ENCODE data around the gene LRFN2.

The LRFN2 gene

GRCh38 chr6:40380271-40380670 is 206.9 kb downstream of the LRFN2 start:
- TF ChIP-seq, protein P1, sequence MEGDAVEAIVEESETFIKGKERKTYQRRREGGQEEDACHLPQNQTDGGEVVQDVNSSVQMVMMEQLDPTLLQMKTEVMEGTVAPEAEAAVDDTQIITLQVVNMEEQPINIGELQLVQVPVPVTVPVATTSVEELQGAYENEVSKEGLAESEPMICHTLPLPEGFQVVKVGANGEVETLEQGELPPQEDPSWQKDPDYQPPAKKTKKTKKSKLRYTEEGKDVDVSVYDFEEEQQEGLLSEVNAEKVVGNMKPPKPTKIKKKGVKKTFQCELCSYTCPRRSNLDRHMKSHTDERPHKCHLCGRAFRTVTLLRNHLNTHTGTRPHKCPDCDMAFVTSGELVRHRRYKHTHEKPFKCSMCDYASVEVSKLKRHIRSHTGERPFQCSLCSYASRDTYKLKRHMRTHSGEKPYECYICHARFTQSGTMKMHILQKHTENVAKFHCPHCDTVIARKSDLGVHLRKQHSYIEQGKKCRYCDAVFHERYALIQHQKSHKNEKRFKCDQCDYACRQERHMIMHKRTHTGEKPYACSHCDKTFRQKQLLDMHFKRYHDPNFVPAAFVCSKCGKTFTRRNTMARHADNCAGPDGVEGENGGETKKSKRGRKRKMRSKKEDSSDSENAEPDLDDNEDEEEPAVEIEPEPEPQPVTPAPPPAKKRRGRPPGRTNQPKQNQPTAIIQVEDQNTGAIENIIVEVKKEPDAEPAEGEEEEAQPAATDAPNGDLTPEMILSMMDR (conservative IDR thresholded peaks at IDR 0.05) = no peak
- H3K27ac ChIP-seq = no peak overlapping the region

DNA sequence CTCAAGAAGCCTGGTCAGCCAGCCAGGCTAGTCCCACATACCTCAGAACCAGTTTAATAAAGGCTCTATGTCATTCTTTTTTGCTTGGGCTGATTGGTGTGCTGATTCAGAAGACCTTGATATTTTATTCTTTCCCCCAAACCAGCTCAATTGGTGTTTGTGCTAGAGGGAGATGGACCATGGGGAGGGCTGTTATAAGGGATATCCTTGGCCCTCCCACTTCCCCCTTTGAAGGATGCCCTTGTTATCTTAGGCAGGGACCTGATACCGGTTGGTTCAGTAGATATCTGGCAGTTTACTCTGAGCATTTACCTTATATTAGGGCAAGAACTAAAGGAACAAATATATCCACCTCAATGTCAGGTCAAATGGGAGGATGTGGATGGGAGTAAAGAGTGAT is 207.4 kb downstream of the LRFN2 start:
- no peak overlapping the region for H3K27ac ChIP-seq
- TF ChIP-seq, protein P1 (conservative IDR thresholded peaks at IDR 0.05) = no peak

- H3K27ac ChIP-seq = no peak overlapping the region
- TF ChIP-seq, protein P1 (conservative IDR thresholded peaks at IDR 0.05) = no peak
Measured at GRCh38 chr6:40378725-40379074, 208.5 kb downstream of the LRFN2 start.

DNA sequence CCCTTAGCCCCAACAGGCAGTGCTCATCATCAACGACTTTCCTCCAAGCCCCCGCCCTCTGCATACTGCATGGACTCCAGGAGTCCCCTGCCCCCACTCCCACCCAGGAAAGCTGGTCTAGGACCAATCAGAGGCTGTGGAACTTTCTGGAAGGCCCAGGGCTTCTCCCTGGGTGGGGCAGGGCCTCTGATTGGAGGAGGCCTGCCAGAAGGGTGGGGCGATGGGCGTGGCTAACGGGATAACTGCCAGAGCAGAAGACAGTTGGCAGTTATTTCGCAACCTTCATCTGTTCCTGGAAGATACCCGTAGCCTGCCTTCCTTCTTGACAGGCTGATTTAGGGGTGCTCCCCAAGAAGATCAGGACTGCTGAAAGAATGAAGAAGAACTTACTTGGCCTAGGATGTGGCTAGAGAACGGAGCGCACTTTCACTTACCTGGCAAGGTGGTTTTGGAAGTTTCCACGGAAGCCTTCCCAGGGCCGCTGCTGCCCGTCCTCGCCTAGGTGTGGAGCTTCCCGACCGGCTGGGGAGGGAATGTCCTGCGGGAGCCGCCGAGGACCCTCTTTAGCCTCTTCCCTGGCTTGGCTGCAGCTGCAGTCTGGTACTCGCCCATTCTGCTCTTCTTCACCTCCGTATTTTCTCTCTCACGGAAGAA is 209.0 kb downstream of the LRFN2 start:
- H3K27ac ChIP-seq = no peak overlapping the region
- TF ChIP-seq, protein P1 (conservative IDR thresholded peaks at IDR 0.05) = no peak

DNA sequence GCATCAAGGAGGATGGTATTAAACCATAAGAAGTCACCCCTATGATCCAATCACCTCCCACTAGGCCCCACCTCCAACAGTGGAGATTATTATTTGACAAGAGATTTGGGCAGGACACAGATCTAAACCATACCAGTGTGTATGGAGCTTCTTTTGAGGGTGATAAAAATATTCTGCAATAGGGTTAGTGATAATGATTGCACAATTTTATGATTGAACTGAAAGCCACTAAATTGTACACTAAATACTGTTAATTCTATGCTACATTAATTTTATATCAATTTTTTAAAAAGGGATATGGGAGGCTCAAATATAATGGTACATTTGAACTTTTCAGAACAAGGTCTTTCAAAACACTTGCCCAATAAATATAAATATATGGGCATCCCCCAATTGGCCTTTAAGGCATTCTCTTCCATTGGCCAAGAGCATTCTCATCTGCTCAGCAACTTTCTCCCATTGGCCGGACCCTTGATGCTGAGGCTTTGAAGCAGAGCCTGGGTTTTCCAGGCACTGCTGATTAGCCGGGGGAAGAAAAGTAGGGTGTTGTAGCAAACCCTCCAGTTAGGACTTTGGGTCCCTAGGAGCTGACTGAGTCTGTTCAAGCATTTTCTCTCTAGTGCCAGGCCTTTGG is 209.9 kb downstream of the LRFN2 start:
- no peak overlapping the region for H3K27ac ChIP-seq
- TF ChIP-seq, protein P1 (conservative IDR thresholded peaks at IDR 0.05) = no peak

DNA sequence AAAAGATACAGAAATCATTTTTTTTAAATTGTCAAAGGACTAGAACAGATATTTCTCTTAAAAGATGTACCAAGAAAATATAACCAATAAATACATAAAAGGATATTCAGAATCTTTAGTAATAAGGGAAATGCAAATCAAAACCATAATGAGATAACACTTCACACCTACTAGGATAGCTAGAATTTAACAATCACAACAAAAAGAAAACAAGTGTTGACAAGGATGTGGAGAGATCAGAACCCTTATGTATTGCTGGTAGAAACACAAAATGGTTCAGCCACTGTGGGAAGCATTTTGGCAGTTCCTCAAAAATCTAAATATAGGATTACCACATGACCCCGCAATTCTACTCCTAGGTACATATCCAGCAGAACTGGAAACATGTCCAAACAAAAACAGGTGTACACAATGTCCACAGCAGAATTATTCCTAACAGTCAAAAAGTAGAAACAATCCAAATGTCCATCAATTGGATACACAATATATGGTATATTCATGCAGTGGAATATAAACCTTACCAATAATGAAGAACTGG is 211.0 kb downstream of the LRFN2 start:
- TF ChIP-seq, protein P1 (conservative IDR thresholded peaks at IDR 0.05) = no peak
- H3K27ac ChIP-seq = no peak overlapping the region

DNA sequence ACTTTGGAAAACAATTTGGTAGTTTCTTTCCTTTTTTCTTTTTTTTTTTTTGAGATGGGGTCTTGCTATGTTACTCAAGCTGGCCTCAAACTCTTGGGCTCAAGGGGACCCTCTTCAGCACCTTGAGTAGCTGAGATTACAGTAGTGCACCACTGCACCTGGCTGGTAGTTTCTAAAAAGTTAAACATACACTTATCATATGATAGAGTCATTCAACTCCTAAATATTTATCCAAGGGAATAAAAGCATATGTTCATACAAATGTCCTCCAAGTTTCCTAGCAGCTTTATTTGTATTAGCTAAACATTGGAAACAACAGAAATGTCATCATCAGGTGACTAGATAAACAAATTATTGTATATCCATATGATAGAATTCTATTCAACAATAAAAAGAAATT is 213.9 kb downstream of the LRFN2 start:
- TF ChIP-seq, protein P1 (conservative IDR thresholded peaks at IDR 0.05) = no peak
- H3K27ac ChIP-seq = no peak overlapping the region
